ENCODE measurements around the gene ERMP1.

The ERMP1 gene

GRCh38 chr9:5852987-5853386 lies 20.1 kb upstream of the ERMP1 start:
- Histone ChIP-seq H3F3A (ENCODE audit: insufficient read depth, low read length) (no peaks in the 10 kb centered on the region), H3K79me2 (ENCODE audit: insufficient read depth, low read length) (no peaks in the 10 kb centered on the region), H3K27ac (ENCODE audit: low read depth, low read length, poor library complexity, severe bottlenecking) (no peak overlapping the region), H3K4me2 (ENCODE audit: low read length) (no peak overlapping the region), H3K4me3 (ENCODE audit: low read depth, low read length, poor library complexity, severe bottlenecking) (no peak overlapping the region), H3K4me1 (ENCODE audit: insufficient read depth, low read length, severe bottlenecking) (no peaks in the 10 kb centered on the region), H3K9me3 (ENCODE audit: low read length) (no peaks in the 10 kb centered on the region), H3K36me3 (ENCODE audit: insufficient read depth, low read length) (no peaks in the 10 kb centered on the region), H3K9ac (ENCODE audit: low read length) (no peak overlapping the region), H3K9me2 (ENCODE audit: low read depth, low read length) (no peaks in the 10 kb centered on the region), H2AFZ (ENCODE audit: low read length) (no peak overlapping the region), H4K20me1 (ENCODE audit: insufficient read depth, low read length) (no peaks in the 10 kb centered on the region), H3K27me3 (ENCODE audit: insufficient read depth, low read length) (0 out of 2 replicates have a peak, but pooled peaks cover 3% of the 10 kb centered on the region)
- no peak for TF ChIP-seq EZH2 (IDR thresholded peaks at IDR 0.05; ENCODE audit: borderline replicate concordance, low read length)
- TF ChIP-seq CTCF (IDR thresholded peaks at IDR 0.05; ENCODE audit: low read length): no peak

DNA sequence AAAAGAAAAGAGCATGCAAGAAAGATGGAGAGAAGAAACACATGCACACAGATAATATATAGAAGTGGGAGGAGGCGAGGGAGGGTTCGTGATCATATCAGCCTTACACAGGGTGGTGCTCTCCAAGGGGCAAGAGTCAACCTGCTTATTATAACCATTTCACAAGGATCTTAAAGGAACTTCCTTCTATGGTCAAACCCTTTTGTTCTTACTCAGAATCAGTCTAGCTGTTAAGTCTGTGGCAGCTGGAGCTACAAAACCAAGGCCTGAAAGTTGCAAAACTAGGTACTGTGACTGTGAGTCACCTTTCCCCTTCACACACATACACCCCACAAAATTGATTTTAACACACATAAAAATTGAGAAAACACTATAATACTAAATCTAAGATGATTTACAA lies 18.5 kb upstream of the ERMP1 start:
- Histone ChIP-seq H3K4me2 (ENCODE audit: low read length) (no peak overlapping the region), H3K27me3 (ENCODE audit: insufficient read depth, low read length) (0 out of 2 replicates have a peak, but pooled peaks cover 3% of the 10 kb centered on the region), H3K9ac (ENCODE audit: low read length) (no peak overlapping the region), H3K4me1 (ENCODE audit: insufficient read depth, low read length, severe bottlenecking) (no peaks in the 10 kb centered on the region), H3K9me2 (ENCODE audit: low read depth, low read length) (no peaks in the 10 kb centered on the region), H3K9me3 (ENCODE audit: low read length) (no peaks in the 10 kb centered on the region), H3K36me3 (ENCODE audit: insufficient read depth, low read length) (no peaks in the 10 kb centered on the region), H2AFZ (ENCODE audit: low read length) (no peak overlapping the region), H3K79me2 (ENCODE audit: insufficient read depth, low read length) (no peaks in the 10 kb centered on the region), H4K20me1 (ENCODE audit: insufficient read depth, low read length) (no peaks in the 10 kb centered on the region), H3K27ac (ENCODE audit: low read depth, low read length, poor library complexity, severe bottlenecking) (no peak overlapping the region), H3K4me3 (ENCODE audit: low read depth, low read length, poor library complexity, severe bottlenecking) (no peak overlapping the region), H3F3A (ENCODE audit: insufficient read depth, low read length) (no peaks in the 10 kb centered on the region)
- TF ChIP-seq CTCF (IDR thresholded peaks at IDR 0.05; ENCODE audit: low read length) (no peak), EZH2 (IDR thresholded peaks at IDR 0.05; ENCODE audit: borderline replicate concordance, low read length) (no peak)

- H3K27ac ChIP-seq (ENCODE audit: low read depth, low read length, poor library complexity, severe bottlenecking): no peak overlapping the region
- no peak overlapping the region for H3K4me3 ChIP-seq (ENCODE audit: low read depth, low read length, poor library complexity, severe bottlenecking)
- no peak for TF ChIP-seq EZH2 (IDR thresholded peaks at IDR 0.05; ENCODE audit: borderline replicate concordance, low read length)
- no peak for TF ChIP-seq CTCF (IDR thresholded peaks at IDR 0.05; ENCODE audit: low read length)
- no peak overlapping the region for H2AFZ ChIP-seq (ENCODE audit: low read length)
- no peaks in the 10 kb centered on the region for H3K36me3 ChIP-seq (ENCODE audit: insufficient read depth, low read length)
- no peak overlapping the region for H3K4me2 ChIP-seq (ENCODE audit: low read length)
- H3K9me2 ChIP-seq (ENCODE audit: low read depth, low read length): no peaks in the 10 kb centered on the region
- no peaks in the 10 kb centered on the region for H3K9me3 ChIP-seq (ENCODE audit: low read length)
- H3K27me3 ChIP-seq (ENCODE audit: insufficient read depth, low read length): no peaks in the 10 kb centered on the region
- peaks cover 4% of the 10 kb centered on the region for H3K4me1 ChIP-seq (ENCODE audit: insufficient read depth, low read length, severe bottlenecking)
- no peak overlapping the region for H3K9ac ChIP-seq (ENCODE audit: low read length)
- no peaks in the 10 kb centered on the region for H3F3A ChIP-seq (ENCODE audit: insufficient read depth, low read length)
- H3K79me2 ChIP-seq (ENCODE audit: insufficient read depth, low read length): no peaks in the 10 kb centered on the region
- H4K20me1 ChIP-seq (ENCODE audit: insufficient read depth, low read length): no peaks in the 10 kb centered on the region
Observed at GRCh38 chr9:5850724-5851122, 17.8 kb upstream of the ERMP1 start.
